Naive B cell (primary cell): ENCODE measurements around the gene CYFIP2. TPM values are rescaled to one million over a fixed set of nuclear protein-coding genes. Genes with fewer than 3 reads are reported as not detected.

Experiments
- ATAC-seq, 2 donors: fragments of 150-1000 bp; cut with Tn5 transposase; 2 replicates each; pipeline ENCODE4 v1.10.0; 2021; ENCODE audit warnings: low read depth in 2 of 2, mild to moderate bottlenecking in 2 of 2, moderate library complexity in 2 of 2
- DNase-seq: peaks from one replicate; pipeline ENCODE4 v3.0.0; 2022
- H3K27ac Mint-ChIP-seq, 6 donors: one replicate each; pipeline ENCODE4 v1.8.0; 2020 to 2022; ENCODE audit warnings: mild to moderate bottlenecking in 6 of 6, mixed read lengths in 6 of 6, moderate library complexity in 5 of 6, inconsistent platforms in 2 of 6
- H3K27me3 Mint-ChIP-seq, 3 donors: one replicate each; pipeline ENCODE4 v1.8.0; 2021 to 2022; ENCODE audit warnings: mixed read lengths in 3 of 3, mild to moderate bottlenecking in 1 of 3
- H3K36me3 Mint-ChIP-seq, 2 donors: one replicate each; pipeline ENCODE4 v1.8.0; 2020 to 2022; ENCODE audit warnings: mixed read lengths in 2 of 2, inconsistent platforms in 1 of 2, mild to moderate bottlenecking in 1 of 2
- H3K4me1 Mint-ChIP-seq, 3 donors: one replicate each; pipeline ENCODE4 v1.8.0; 2020 to 2022; ENCODE audit warnings: mixed read lengths in 3 of 3, inconsistent platforms in 1 of 3, mild to moderate bottlenecking in 1 of 3, moderate library complexity in 1 of 3
- H3K4me3 Mint-ChIP-seq, 8 donors: one replicate each; pipeline ENCODE4 v1.8.0; 2020 to 2022; ENCODE audit warnings: mild to moderate bottlenecking in 8 of 8, mixed read lengths in 8 of 8, moderate library complexity in 8 of 8, inconsistent platforms in 2 of 8
- H3K9me3 Mint-ChIP-seq, 7 donors: one replicate each; pipeline ENCODE4 v1.8.0; 2020 to 2022; ENCODE audit warnings: mixed read lengths in 7 of 7, mild to moderate bottlenecking in 5 of 7, inconsistent platforms in 2 of 7, moderate library complexity in 1 of 7
- polyA plus RNA-seq, 6 donors: library from polyadenylated mRNA; unstranded; fragments of 300-500 nt; fragmentation: Illumina TruSeq; gene quantifications; one replicate each; pipeline ENCODE4 v1.2.3, GENCODE V29; 2021; ENCODE audit warnings: low read depth in 6 of 6

CYFIP2 gene
- polyA plus RNA-seq, 6 donors from 2014 or later, result 306 to 461 (median 348) TPM

GRCh38 chr5:157443041-157443549 is 177.2 kb downstream of the CYFIP2 start:
- peak overlapping the region in 1 of 6 donors; percentile 68 for H3K27ac Mint-ChIP-seq
- no peaks in the 10 kb centered on the region for H3K27me3 Mint-ChIP-seq
- ATAC-seq, result no peak
- H3K4me1 Mint-ChIP-seq, result peaks cover 0 to 10% (median 0%) of the 10 kb centered on the region in 3 donors
- no peak for DNase-seq
- no peaks in the 10 kb centered on the region for H3K9me3 Mint-ChIP-seq
- no peak overlapping the region for H3K4me3 Mint-ChIP-seq
- no peaks in the 10 kb centered on the region for H3K36me3 Mint-ChIP-seq

- Mint-ChIP-seq H3K27ac (peak overlapping the region in 3 of 6 donors; percentile 29 to 55 (median 43)), H3K4me1 (peaks cover 0 to 10% (median 0%) of the 10 kb centered on the region in 3 donors), H3K4me3 (no peak overlapping the region), H3K9me3 (no peaks in the 10 kb centered on the region), H3K27me3 (no peaks in the 10 kb centered on the region), H3K36me3 (peaks cover 0 to 5% of the 10 kb centered on the region in 2 donors)
- no peak for DNase-seq
- no peak for ATAC-seq
Observed at GRCh38 chr5:157444224-157444623, 178.3 kb downstream of the CYFIP2 start.

Other genes with a start within 250 kb of the CYFIP2 start
- gene HAVCR1, start 207.0 kb upstream of the CYFIP2 start, polyA plus RNA-seq, result not detected
- gene HAVCR2, start 157.1 kb upstream of the CYFIP2 start, polyA plus RNA-seq, result 1 to 10 TPM in 1 of 6 donors, under 1 TPM in 4, not detected in 1; 0.27 to 2.5 (median 0.53) TPM
- 10 to 100 TPM; 15.9 to 22.3 (median 20.1) TPM for gene MED7, start 123.3 kb upstream of the CYFIP2 start, polyA plus RNA-seq
- not detected for gene GARIN3, start 99.9 kb upstream of the CYFIP2 start, polyA plus RNA-seq
- gene ITK, start 85.3 kb upstream of the CYFIP2 start, polyA plus RNA-seq, result 1 to 10 TPM in 1 of 6 donors, under 1 TPM in 5; 0.35 to 1.4 (median 0.45) TPM
- 10 to 100 TPM in 3 of 6 donors, 1 to 10 TPM in 3; 3.5 to 15.7 (median 10.3) TPM for gene NIPAL4, start 194.1 kb downstream of the CYFIP2 start, polyA plus RNA-seq